Heart right ventricle (tissue), 16 donors: ENCODE data around the gene ELAVL1. TPM values are rescaled to one million over a fixed set of nuclear protein-coding genes. Genes with fewer than 3 reads are reported as not detected.

ENCODE experiments used
- ATAC-seq, 8 donors: fragments of 200-7000 bp; cut with Tn5 transposase; one replicate each; pipeline ENCODE4 v1.9.1; 2020; ENCODE audit warnings: mild to moderate bottlenecking in 8 of 8, moderate library complexity in 8 of 8, moderate number of reproducible peaks in 1 of 8
- DNase-seq, 2 donors: peaks; one replicate each; pipeline ENCODE4 v3.0.0-alpha.2; 2020
- H3K27ac ChIP-seq, 10 donors: fragments of 200-600 bp; sonication (generic) in 2 of 10; one replicate each; pipeline versions ENCODE4 v1.5.0 to v1.8.0; 2020 to 2022; ENCODE audit warnings: mild to moderate bottlenecking in 3 of 10
- H3K27me3 ChIP-seq, 7 donors: fragments of 200-600 bp; one replicate each; pipeline ENCODE4 v1.8.0; 2021 to 2022; ENCODE audit warnings: mild to moderate bottlenecking in 2 of 7
- H3K36me3 ChIP-seq, 9 donors: fragments of 200-600 bp; sonication (generic) in 1 of 9; one replicate each; pipeline versions ENCODE4 v1.5.0 to v1.8.0; 2020 to 2022; ENCODE audit warnings: mild to moderate bottlenecking in 2 of 9
- H3K4me1 ChIP-seq, 9 donors: fragments of 200-600 bp; sonication (generic) in 1 of 9; one replicate each; pipeline versions ENCODE4 v1.5.0 to v1.8.0; 2020 to 2022; ENCODE audit warnings: mild to moderate bottlenecking in 4 of 9
- H3K4me3 ChIP-seq, 10 donors: fragments of 200-600 bp; sonication (generic) in 2 of 10; one replicate each; pipeline versions ENCODE4 v1.5.0 to v1.8.0; 2020 to 2022; ENCODE audit warnings: mild to moderate bottlenecking in 7 of 10, moderate library complexity in 2 of 10
- H3K9me3 ChIP-seq, 11 donors: fragments of 200-600 bp in 10 of 11; sonication (generic) in 2 of 11; one replicate each; pipeline versions ENCODE4 v1.5.0 to v1.8.0; 2013 to 2022; ENCODE audit warnings: mild to moderate bottlenecking in 2 of 11, control low read depth in 1 of 11, moderate library complexity in 1 of 11
- WGBS, 2 donors: extraction: QIAGEN DNeasy Blood & Tissue Kit; methylation state at CpG; one replicate each; pipeline ENCODE4 v1.1.7; 2013; ENCODE audit warnings: inconsistent platforms in 1 of 2; 5-methylcytosine and 5-hydroxymethylcytosine counted together
- intact Hi-C, 10 donors: fragments of 100-400 bp; cut with DNase I; formaldehyde crosslinking; loops; one replicate each; pipeline versions ENCODE4 v1.11.1 to v1.14.2; 2022
- polyA plus RNA-seq, 2 donors: library from polyadenylated mRNA; stranded (reverse); fragments of 200-250 nt; gene quantifications; one replicate each; pipeline ENCODE4 v1.2.3, GENCODE V29; 2013
- total RNA-seq, 10 donors: library from RNA; stranded (reverse); fragmentation: NEBNext Ultra II Directional in 3 of 10; extraction: Animal tissue kit (Norgen Biotek cat#: 25700) in 3 of 10; gene quantifications; one replicate each; pipeline versions ENCODE4 v1.2.1 to v1.2.4, GENCODE V29; 2021 to 2023
- TF ChIP-seq, protein P1 (sequence below), 9 donors: fragments of 200-600 bp; sonication (generic) in 2 of 9; IDR thresholded peaks; one replicate each; pipeline versions ENCODE4 v1.5.0 to v1.8.0; 2021 to 2022; ENCODE audit warnings: antibody characterized with exemption in 9 of 9, mild to moderate bottlenecking in 5 of 9, moderate library complexity in 1 of 9
- donor health status: Arrhythmogenic right ventricular cardiomyopathy.
- donor health status: ischemic (EF 13 %, LVEDD 7.1; RV severe dilation, severe dysfunction).
- donor health status: healthy with polysubstance abuse.
- donor health status: DM: no; HTN: yes; CAD: no.
- donor health status: DM: no; HTN: no; CAD: no.
- donor health status: ischemic (EF 25% LVEDD 6.9; RV normal size, moderate dysfunction).
- donor health status: ischemic (EF 25% LVEDD 5.7; RV mildly dilated, moderate dysfunction).
- donor health status: healthy.
- donor health status: DM: yes; HTN: yes; CAD: no.
- donor health status: Ischemic cardiomyopathy.
- donor health status: ischemic (EF 35%, LVEDD 5.7; RV mildly dilated, moderate dysfunction).
- donor health status: nonischemic (EF 11% LVEDD 7.7; RV severe dilation, severe dysfunction).
- donor health status: DM: yes; HTN: yes; CAD: no.
- donor health status: PGD.
- donor health status: ischemic (EF 29% LVEDD 5.4; RV normal size, mild dysfunction).
- donor health status: nonischemic (EF 23%, LVEDD 6.1; RV moderate dilation, normal function).

Gene ELAVL1
- total and polyA plus RNA-seq, 12 donors: 11.6 to 60.1 (median 54.4) TPM

DNA sequence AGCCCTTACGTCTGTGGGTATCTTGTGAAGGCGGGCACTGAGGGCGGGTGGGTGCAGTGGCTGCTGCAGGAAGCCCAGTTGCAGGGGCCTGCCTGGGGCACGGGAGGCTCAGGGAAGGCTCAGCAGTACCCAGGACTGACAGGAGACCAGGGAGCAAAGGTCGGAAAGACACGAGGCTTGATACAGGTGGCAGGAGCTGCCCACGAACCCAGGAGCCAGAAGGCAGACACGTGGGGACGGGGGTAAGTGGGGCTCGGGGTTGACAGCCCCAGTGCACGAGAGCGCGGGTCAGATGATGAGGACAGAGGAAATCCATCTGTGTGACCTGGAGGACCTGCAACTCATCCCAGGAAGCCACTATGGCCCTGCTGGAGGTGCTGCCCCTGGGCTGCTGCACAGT lies 25.3 kb downstream of the ELAVL1 start:
- no peaks in the 10 kb centered on the region for H3K27me3 ChIP-seq
- no peak for DNase-seq
- no peaks in the 10 kb centered on the region for H3K9me3 ChIP-seq
- H3K27ac ChIP-seq: no peak overlapping the region
- no peak for ATAC-seq
- intact Hi-C loops: no loop called here
- WGBS, 2 donors: 91 to 94% methylated on average over 13 of the region's 13 CpGs
- peaks cover 0 to 49% (median 24%) of the 10 kb centered on the region in 9 donors for H3K4me1 ChIP-seq
- H3K36me3 ChIP-seq: peaks cover 0 to 96% (median 31%) of the 10 kb centered on the region in 9 donors
- H3K4me3 ChIP-seq: no peak overlapping the region
- TF ChIP-seq, protein P1, sequence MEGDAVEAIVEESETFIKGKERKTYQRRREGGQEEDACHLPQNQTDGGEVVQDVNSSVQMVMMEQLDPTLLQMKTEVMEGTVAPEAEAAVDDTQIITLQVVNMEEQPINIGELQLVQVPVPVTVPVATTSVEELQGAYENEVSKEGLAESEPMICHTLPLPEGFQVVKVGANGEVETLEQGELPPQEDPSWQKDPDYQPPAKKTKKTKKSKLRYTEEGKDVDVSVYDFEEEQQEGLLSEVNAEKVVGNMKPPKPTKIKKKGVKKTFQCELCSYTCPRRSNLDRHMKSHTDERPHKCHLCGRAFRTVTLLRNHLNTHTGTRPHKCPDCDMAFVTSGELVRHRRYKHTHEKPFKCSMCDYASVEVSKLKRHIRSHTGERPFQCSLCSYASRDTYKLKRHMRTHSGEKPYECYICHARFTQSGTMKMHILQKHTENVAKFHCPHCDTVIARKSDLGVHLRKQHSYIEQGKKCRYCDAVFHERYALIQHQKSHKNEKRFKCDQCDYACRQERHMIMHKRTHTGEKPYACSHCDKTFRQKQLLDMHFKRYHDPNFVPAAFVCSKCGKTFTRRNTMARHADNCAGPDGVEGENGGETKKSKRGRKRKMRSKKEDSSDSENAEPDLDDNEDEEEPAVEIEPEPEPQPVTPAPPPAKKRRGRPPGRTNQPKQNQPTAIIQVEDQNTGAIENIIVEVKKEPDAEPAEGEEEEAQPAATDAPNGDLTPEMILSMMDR (IDR thresholded peaks at IDR 0.05): no peak

DNA sequence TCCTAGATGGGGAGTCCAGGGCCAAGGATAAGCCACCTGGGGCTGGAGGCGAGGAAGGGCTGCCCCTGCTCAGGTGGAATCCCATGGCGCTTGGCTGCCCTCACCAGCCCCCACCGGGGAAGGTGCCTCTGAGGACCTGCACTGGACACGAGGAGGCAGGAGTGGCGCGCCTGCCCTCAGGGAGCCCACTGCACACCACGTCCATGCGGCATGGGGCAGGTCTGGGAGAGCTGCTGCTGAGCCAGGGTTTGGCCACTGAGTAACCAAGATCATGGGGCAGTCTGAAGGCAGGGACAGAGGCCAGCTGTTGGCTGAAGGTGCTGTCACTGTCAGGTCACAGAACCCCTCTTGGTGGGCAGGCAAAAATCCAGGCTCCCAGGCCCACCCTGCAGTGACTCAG lies 25.9 kb downstream of the ELAVL1 start:
- Histone ChIP-seq H3K4me1 (peaks cover 0 to 52% (median 29%) of the 10 kb centered on the region in 9 donors), H3K27ac (no peak overlapping the region), H3K4me3 (no peak overlapping the region), H3K36me3 (peaks cover 0 to 95% (median 31%) of the 10 kb centered on the region in 9 donors), H3K27me3 (no peaks in the 10 kb centered on the region), H3K9me3 (no peaks in the 10 kb centered on the region)
- no peak for ATAC-seq
- WGBS, 2 donors: 90 to 91% methylated on average over 8 of the region's 8 CpGs
- intact Hi-C loops: loop anchor here in 2 of 10 donors (10.0 kb wide), 1 partner anchor 175 kb away; no protein-coding TSS in a partner anchor
- TF ChIP-seq, protein P1 (IDR thresholded peaks at IDR 0.05): no peak
- DNase-seq: no peak

DNA sequence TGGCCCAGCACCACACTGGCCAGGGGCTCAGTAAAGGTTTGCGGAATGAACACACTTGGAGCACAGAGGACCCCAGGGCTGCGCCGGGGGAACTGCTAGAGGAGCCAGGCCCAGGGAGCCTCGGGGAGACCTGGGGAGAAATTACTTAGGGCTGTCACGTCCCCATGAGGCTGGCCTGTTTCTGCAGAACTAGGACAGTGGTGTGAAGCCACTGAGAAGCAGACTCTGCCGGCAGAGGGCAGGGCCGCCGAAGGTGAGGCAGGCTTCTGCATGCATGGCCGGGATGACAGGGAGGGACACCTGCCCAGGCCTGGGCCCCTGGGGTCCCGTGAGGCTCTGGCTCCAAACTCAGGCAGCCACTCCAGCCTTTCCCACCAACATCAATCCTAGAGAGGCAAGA lies 26.4 kb downstream of the ELAVL1 start:
- DNase-seq (no peak), ATAC-seq (no peak)
- H3K27ac ChIP-seq: no peak overlapping the region
- TF ChIP-seq, protein P1 (IDR thresholded peaks at IDR 0.05): no peak
- H3K27me3 ChIP-seq: no peaks in the 10 kb centered on the region
- no peak overlapping the region for H3K4me3 ChIP-seq
- H3K36me3 ChIP-seq: peaks cover 0 to 95% (median 34%) of the 10 kb centered on the region in 9 donors
- no peaks in the 10 kb centered on the region for H3K9me3 ChIP-seq
- intact Hi-C loops: loop anchor here in 2 of 10 donors (10.0 kb wide), 1 partner anchor 176 kb away; no protein-coding TSS in a partner anchor
- WGBS, 2 donors: 80 to 85% methylated on average over 10 of the region's 10 CpGs
- H3K4me1 ChIP-seq: peaks cover 0 to 52% (median 28%) of the 10 kb centered on the region in 9 donors

DNA sequence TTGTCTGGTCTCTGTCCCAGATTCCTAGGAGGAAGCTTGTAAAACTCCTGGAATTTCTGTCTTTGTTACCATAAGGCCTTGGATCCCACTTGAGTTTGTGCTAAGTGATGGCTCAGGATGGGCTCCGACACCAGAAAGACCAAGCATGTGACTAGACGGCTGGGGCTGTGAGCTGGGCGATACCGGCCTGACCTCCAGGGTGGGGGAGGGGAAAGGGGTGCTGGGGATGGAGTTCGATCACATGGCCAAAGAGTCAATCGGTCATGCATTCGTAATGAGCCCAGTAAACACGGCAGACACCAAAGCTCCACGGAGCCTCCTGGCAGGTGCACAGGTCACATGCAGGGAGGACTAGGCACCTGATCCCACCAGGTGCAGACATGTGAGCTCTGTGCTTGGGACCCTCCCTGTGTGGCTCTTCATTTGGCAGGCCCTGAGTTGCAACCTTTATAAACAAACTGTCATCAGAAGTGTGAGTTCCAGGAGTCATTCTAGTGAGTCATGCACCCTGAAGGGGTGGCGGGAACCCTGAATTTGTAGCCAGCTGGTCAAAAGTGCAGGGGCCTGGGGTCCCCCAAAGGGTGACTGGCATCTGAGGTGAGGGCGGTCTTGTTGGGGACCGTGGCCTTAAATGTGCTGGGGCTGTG lies 27.1 kb downstream of the ELAVL1 start:
- ATAC-seq: no peak
- Histone ChIP-seq H3K9me3 (no peaks in the 10 kb centered on the region), H3K4me3 (no peak overlapping the region), H3K4me1 (peaks cover 0 to 52% (median 24%) of the 10 kb centered on the region in 9 donors), H3K27ac (no peak overlapping the region), H3K27me3 (no peaks in the 10 kb centered on the region), H3K36me3 (peaks cover 0 to 95% (median 38%) of the 10 kb centered on the region in 9 donors)
- TF ChIP-seq, protein P1 (IDR thresholded peaks at IDR 0.05): no peak
- 74 to 80% methylated on average over 12 of the region's 12 CpGs for WGBS, 2 donors
- intact Hi-C loops: loop anchor here in 2 of 10 donors (10.0 kb wide), 1 partner anchor 176 kb away; no protein-coding TSS in a partner anchor
- DNase-seq: no peak
